Type B pancreatic cell (in vitro differentiated cells): ENCODE measurements around the gene NSD1. TPM values are rescaled to one million over a fixed set of nuclear protein-coding genes. Genes with fewer than 3 reads are reported as not detected.

Source experiments
- DNase-seq: peaks from one replicate; pipeline ENCODE4 v3.0.0; 2021; ENCODE audit warnings: mixed read lengths; ENCODE audit not compliant: unreplicated experiment; ENCODE audit errors: extremely low spot score
- H3K27ac Mint-ChIP-seq: 2 replicates; pipeline ENCODE4 v1.8.0; 2021; ENCODE audit warnings: mild to moderate bottlenecking, mixed read lengths
- H3K27me3 Mint-ChIP-seq: 2 replicates; pipeline ENCODE4 v1.8.0; 2021; ENCODE audit warnings: mixed read lengths
- H3K36me3 Mint-ChIP-seq: 2 replicates; pipeline ENCODE4 v1.8.0; 2021; ENCODE audit warnings: mixed read lengths
- H3K4me1 Mint-ChIP-seq: one replicate; pipeline ENCODE4 v1.8.0; 2021; ENCODE audit warnings: mixed read lengths; ENCODE audit not compliant: unreplicated experiment
- H3K4me3 Mint-ChIP-seq: 2 replicates; pipeline ENCODE4 v1.8.0; 2021; ENCODE audit warnings: mild to moderate bottlenecking, mixed read lengths
- H3K9me3 Mint-ChIP-seq: 2 replicates; pipeline ENCODE4 v1.8.0; 2021; ENCODE audit warnings: mixed read lengths
- CTCF ChIP-seq: fragments of 200-600 bp; sonication (generic); conservative IDR thresholded peaks from 2 replicates; pipeline ENCODE4 v1.5.0; 2021; ENCODE audit warnings: antibody characterized with exemption, mild to moderate bottlenecking
- total RNA-seq: library from RNA; stranded (reverse); gene quantifications from 2 replicates; pipeline ENCODE4 v1.2.1, GENCODE V29; 2021; ENCODE audit warnings: low replicate concordance

Gene NSD1
- total RNA-seq, 1 donor from 2014 or later, result 115 TPM

DNA sequence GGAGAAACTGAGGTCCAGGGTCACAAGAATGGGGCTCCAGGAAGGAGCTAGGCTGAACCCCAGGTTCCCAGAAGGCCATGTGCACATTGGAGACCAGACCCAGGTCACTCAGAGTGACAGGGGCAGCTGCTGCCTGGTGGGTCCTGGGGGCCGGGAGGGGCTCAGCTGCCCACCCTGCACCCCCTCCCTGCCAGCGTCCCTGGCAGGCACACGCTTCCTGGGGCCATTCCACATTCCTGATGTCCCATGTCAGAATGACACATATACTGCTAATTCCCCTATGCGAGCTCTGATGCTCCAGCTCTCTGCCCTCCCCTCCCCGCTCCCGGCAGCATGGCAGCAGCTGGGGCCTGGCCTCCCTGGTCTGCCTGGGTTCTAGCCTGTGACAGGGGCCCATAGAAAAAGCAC, 32.9 kb upstream of the NSD1 start:
- H3K27ac Mint-ChIP-seq, result no peak overlapping the region
- H3K4me3 Mint-ChIP-seq, result no peak overlapping the region
- no peaks in the 10 kb centered on the region for H3K27me3 Mint-ChIP-seq
- DNase-seq, result no peak
- H3K9me3 Mint-ChIP-seq, result no peaks in the 10 kb centered on the region
- H3K4me1 Mint-ChIP-seq, result no peaks in the 10 kb centered on the region
- no peak for TF ChIP-seq CTCF
- H3K36me3 Mint-ChIP-seq, result no peaks in the 10 kb centered on the region

DNA sequence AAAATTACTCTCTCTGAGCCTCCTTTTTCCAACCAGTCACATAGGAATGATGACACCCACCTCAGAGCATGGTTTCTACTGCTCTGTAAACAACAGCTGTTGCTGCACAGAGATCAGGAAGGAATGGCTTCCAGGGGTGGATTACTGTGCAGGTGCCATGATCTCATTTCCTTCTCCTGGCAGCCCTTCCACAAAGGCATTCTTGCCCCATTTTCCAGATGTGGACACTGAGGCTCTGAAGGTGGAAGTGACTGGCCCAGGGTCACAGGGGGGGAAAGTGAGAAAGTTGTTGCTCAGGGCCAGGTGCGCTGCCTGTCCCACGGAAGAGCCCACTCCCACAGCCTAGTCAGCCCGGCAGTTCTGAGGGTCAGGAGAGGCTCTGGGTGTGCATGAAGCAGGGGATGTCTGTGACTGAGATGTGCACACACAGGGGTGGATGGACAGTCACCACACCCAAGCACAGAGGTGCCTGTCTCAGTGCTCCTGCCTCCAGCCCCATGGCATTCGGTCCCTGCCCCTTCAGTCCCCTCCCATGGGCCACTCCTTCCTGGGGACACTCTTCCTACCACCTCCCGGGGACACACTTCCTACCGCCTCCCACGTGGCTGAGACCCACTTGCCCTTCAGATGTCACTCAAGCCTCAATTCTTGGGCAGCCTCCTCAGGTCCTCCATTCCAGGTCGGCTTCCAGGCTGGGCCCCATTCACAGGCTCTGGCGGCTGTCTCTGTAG, 29.9 kb upstream of the NSD1 start:
- H3K9me3 Mint-ChIP-seq, result no peaks in the 10 kb centered on the region
- TF ChIP-seq CTCF, result no peak
- no peak overlapping the region for H3K4me3 Mint-ChIP-seq
- no peaks in the 10 kb centered on the region for H3K4me1 Mint-ChIP-seq
- H3K27ac Mint-ChIP-seq, result no peak overlapping the region
- no peaks in the 10 kb centered on the region for H3K36me3 Mint-ChIP-seq
- H3K27me3 Mint-ChIP-seq, result no peaks in the 10 kb centered on the region
- DNase-seq, result no peak

- Mint-ChIP-seq H3K9me3 (no peaks in the 10 kb centered on the region), H3K36me3 (no peaks in the 10 kb centered on the region), H3K27ac (no peak overlapping the region), H3K27me3 (peaks cover 3% of the 10 kb centered on the region), H3K4me3 (no peak overlapping the region), H3K4me1 (peaks cover 12% of the 10 kb centered on the region)
- no peak for TF ChIP-seq CTCF
- no peak for DNase-seq
These were observed 27.7 kb upstream of the NSD1 start for GRCh38 chr5:177105691-177106476.

DNA sequence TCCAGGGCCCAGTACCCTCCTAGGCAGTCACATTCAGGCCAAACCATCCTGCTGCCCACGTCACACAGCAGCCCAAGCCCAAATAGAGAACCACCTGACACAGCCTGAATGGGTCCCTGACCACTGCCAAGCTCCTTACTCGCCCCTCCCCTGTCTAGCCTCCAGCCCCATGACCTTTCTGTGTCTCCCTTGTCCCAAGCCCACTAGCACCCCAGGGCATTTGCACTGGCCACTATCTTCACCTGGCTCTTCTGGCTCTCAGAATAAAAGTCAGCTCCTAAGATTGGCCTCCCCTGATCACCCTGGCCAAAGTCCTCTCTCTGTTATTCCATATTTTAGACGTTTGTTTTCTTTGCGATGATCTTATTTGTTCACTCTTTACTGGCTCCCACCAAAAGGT, 26.4 kb upstream of the NSD1 start:
- Mint-ChIP-seq H3K9me3 (no peaks in the 10 kb centered on the region), H3K27me3 (peaks cover 3% of the 10 kb centered on the region), H3K4me1 (peaks cover 17% of the 10 kb centered on the region), H3K36me3 (no peaks in the 10 kb centered on the region), H3K4me3 (no peak overlapping the region), H3K27ac (no peak overlapping the region)
- no peak for TF ChIP-seq CTCF
- no peak for DNase-seq

DNA sequence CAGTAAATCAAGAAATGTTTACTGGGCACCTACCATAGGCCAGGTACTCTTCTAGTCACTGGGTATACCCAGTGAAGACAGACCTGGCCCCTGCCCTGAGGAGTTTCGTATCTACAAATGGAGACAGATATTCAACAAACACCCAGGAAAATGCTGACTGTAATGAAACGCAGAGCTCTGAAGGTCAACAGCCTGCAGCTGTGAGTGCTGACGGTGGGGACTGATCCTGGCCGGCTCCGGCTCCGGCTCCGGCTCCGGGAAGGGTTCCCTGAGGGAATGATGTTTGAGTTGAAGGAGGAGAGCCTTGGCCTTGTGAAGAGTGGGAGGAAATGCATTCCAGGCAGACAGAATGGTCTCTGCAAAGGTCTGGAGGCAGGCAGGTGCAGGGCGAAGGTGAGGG, 23.8 kb upstream of the NSD1 start:
- Mint-ChIP-seq H3K4me3 (peak overlapping the region; percentile 25), H3K4me1 (peaks cover 21% of the 10 kb centered on the region), H3K27me3 (peaks cover 3% of the 10 kb centered on the region), H3K36me3 (no peaks in the 10 kb centered on the region), H3K9me3 (no peaks in the 10 kb centered on the region), H3K27ac (peak overlapping the region; percentile 41)
- DNase-seq, result no peak
- TF ChIP-seq CTCF, result no peak
